GM21786 (cell line): Measurements from ENCODE around the gene GMPS.
"Not testable (repeated sequence)": the region's sequence is repeated elsewhere in the genome, so short reads cannot be mapped to it uniquely, and the experiment has no call there.

Source experiments
- ATAC-seq: cut with Tn5 transposase; IDR thresholded peaks from one replicate; pipeline ENCODE4 v1.9.1; 2021; ENCODE audit not compliant: unreplicated experiment

The GMPS gene

GRCh38 chr3:155870133-155870944 is at the start of gene GMPS:
TSS of gene GMPS (plus strand) at chr3:155870650. CDS start at chr3:155870871, 221 bp downstream.
- peak; percentile 87 for ATAC-seq

DNA sequence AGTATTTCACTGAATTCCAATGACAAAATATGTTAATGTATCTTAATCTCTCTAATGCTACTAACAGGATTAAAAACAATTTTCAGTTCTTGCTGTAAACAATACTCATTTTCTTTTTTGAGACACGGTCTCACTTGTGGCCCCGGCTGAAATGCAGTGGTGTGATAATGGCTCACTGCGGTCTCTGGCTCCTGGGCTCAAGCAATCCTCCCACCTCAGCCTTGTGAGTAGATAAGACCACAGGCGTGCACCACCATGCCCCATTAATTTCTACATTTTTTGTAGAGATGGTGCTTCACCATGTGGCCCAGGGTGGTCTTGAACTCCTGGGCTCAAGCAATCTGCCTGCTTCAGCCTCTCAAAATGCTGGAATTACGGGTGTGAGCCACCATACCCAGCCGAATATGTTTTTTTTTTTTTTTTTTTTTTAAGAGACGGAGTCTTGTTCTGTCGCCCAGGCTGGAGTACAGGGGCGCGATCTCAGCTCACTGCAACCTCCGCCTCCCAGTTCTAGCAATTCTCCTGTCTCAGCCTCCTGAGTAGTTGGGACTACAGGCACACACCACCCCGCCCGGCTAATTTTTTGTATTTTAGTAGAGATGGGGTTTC is 41.9 kb upstream of the GMPS start:
- ATAC-seq, result not testable (repeated sequence)

GRCh38 chr3:155835341-155836071 is 34.9 kb upstream of the GMPS start:
- no peak for ATAC-seq

- ATAC-seq, result peak; percentile 56
These were observed 26.9 kb upstream of the GMPS start for GRCh38 chr3:155843569-155843968.

GRCh38 chr3:155846119-155846518 is 24.3 kb upstream of the GMPS start:
- ATAC-seq, result no peak

DNA sequence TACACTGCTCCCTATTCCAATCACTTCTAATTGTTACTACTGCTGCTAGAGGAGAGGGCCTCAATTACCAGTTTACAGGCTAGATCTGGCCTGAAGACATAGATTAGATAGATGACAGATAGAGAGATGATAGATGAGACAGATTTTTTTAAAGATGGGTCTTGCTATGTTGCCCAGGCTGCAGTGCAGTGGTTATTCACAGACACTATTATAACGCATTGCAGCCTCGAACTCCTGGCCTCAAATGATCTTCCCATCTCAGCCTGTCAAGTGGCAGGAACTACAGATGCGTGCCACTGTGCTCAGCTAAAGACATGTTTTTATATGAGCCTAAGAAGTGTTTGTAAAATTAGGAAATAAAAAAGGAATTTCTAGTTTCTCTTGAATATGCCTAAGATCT is 22.5 kb upstream of the GMPS start:
- ATAC-seq, result no peak

GRCh38 chr3:155849404-155849803 is 21.0 kb upstream of the GMPS start:
- not testable (repeated sequence) for ATAC-seq

GRCh38 chr3:155852341-155852740 is 18.1 kb upstream of the GMPS start:
- ATAC-seq, result no peak

DNA sequence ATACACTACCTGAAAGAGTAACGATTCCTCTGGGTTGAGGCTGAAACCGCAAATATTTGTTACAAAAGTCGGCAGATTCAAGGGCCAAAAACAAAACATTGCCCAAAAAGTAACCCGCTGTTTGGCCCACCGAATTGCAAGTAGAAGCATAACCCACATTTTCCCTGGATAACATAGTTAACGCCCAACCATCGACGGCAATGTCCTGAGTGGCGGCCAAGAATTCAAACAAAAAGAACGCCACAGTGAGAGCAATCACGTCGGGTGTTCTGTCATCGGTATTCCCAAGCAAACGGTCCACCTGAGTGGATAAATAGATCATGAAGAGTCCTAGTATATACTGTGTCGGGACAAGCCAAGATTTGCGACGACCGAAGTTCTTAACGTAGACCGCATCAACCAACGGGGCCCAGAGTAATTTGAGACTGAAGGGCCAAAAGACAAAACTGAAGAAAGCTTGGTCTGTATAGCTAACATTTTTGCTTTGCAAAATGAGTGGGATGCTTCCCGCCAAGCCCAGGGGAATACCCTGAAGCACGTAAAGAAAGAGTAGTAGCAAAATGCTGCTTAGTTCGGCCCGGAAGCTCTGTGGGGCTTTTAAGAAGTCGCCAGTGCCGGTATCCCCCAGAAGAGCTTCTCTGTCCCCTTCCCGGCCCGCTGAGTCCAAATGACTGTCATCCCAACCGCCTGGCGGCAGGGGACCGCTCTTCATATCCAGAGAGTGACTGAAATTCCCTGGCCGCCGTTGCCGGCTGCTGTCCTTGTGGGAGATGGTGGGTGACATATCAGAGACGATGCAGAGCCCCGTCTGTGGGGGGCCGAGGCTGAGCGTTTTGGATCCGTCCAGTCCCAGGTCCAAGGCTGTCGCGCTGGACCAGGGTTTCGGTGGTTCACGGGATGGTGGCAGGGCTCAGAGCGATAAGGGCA is 17.0 kb upstream of the GMPS start:
- ATAC-seq, result peak; percentile 1

DNA sequence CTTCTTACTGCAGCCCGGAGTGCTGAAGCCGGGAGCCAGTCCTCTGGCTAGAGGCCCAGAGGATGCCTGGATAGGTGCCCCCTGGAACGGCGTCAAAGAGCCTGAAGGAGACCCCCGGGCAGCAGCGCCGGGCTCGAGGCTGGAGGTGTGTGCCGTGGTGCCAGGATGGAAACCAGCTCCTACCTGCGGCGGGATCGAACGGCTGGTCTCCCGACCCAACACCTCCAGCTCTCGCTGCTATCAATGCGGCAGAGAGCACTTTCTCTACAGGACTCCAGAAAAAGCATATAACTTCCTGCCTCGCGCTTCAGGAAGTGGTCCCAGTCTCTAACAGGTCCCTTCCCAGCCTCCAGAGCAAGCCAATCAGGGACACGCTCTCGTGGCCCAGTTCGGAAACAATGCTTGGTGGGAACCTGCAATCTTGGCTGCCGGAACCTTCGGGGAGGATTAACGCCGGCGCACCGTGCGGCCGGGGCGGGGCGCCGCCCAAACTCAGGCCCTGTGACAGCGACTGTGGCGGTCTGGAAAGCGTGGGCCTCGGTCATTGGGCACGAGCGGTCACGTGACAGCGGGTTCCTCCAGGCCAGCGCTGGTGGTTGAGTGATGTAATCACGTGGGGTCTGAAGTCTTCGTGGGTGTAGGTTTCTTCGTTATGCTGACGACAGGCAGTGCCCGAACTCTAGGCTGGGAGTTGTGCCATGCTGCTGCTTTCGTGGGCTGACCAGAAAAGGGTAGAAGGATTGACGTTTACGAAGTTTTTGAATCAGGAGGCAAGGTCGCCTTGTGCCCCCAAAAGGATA is 16.1 kb upstream of the GMPS start, which contains the start of gene SLC33A1:
SLC33A1 (minus strand) TSS at position 287 of the 800 bp plus-strand sequence. CDS start 430 bp downstream, outside the sequence.
- peak; percentile 94 for ATAC-seq

GRCh38 chr3:155859859-155860258 is 10.6 kb upstream of the GMPS start:
- peak; percentile 60 for ATAC-seq

GRCh38 chr3:155860424-155860823 is 10.0 kb upstream of the GMPS start:
- ATAC-seq, result not testable (repeated sequence)

DNA sequence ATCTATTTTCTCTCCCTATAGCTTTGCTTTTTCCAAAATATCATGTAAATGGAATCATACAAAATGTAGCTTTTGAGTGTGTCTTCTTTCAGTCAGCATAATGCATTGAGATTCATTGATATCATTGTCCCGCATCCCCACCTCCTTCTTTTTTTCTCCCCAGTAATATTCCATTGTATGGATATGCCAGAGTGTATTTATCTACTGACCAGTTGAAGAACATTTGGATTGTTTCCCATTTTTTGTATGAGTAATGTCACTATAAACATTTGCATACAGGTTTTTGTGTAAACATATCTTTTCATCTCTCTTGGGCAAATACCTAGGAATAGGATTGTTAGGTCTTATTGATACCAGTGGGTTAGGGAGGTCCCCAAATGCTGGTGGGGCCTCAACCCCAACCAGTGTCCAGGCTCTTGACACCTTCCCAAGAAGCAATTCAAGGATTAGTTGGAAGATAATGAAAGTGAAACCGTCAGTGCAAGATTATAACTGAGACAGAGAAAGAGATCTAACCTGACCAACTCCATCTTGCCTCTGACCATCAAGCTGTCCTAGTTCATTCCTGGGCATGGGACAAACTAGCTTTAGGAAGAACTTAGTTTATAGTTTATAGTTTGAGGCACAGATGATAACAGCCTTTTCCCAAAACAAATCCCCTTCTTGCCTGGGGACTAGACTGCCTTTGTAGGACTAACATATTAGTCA is 8.8 kb upstream of the GMPS start:
- no peak for ATAC-seq

DNA sequence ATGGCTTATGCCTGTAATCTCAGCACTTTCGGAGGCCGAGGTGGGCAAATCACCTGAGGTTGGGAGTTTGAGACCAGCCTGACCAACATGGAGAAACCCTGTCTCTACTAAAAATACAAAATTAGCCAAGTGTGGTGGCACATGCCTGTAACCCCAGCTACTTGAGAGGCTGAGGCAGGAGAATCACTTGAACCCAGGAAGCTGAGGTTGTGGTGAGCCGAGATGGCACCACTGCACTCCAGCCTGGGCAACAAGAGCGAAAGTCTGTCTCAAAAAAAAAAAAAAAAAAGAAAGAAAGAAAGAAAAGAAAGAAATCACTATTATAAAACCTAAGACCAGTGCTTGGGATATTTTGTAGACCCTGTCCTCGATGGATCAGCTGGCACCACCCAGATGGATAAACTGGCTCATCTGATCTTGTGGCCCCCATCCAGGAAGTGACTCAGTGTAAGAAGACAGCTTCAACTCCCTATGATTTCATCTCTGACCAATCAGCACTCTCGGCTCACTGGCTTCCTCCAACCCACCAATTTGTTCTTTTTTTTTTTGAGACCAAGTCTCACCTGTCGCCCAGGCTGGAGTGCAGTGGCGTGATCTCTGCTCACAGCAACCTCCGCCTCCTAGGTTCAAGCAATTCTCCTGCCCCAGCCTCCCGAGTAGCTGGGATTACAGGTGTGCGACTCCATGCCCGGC is 8.0 kb upstream of the GMPS start:
- ATAC-seq, result not testable (repeated sequence)

DNA sequence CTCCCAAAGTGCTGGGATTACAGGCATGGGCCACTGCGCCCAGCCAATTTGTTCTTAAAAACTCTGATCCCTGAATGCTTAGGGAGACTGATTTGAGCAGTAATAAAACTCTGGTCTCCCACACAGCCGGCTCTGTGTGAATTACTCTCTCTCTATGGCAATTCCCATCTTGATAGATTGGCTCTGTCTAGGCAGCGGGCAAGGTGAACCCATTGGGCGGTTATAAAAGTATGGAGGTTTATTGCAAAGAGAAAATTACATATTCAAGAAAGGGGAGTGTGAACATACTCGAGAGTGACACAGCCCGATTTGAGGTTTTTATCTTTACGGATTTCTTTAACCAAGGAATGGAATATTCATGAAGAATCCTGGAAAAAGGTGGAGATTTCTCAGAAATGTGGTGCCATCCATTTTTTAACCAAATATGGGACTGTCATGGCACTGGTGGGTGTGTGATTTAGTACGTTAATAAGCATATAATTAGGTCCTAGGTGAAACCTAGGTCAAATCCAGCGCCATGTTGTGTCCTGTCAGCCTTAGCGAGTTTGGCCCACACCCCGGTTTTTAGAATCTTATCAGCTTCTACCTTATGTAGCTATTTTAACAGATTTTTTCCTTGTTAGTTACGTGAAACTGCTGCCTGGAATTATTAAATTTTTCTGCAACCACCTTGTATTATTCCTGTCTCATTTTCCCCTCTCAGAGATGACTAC is 7.2 kb upstream of the GMPS start:
- no peak for ATAC-seq

- ATAC-seq, result no peak
These were observed 759 bp upstream of the GMPS start for GRCh38 chr3:155869691-155870090.

GRCh38 chr3:155870945-155871745 is 695 bp downstream of the GMPS start:
- peak; percentile 18 for ATAC-seq
